ENCODE data around the gene ARHGAP24.
"Not testable (repeated sequence)": the region's sequence is repeated elsewhere in the genome, so short reads cannot be mapped to it uniquely, and the experiment has no call there.

The ARHGAP24 gene

GRCh38 chr4:85486425-85487086, 11.6 kb downstream of the ARHGAP24 start:
- DNase-seq, result no peak

- DNase-seq, result no peak
Observed at GRCh38 chr4:85488416-85488815, 13.5 kb downstream of the ARHGAP24 start.

GRCh38 chr4:85489273-85489981, 14.5 kb downstream of the ARHGAP24 start:
- no peak for DNase-seq

GRCh38 chr4:85491527-85491926, 16.6 kb downstream of the ARHGAP24 start:
- no peak for DNase-seq

- no peak for DNase-seq
Observed at GRCh38 chr4:85492336-85492735, 17.4 kb downstream of the ARHGAP24 start.

- no peak for DNase-seq
Observed at GRCh38 chr4:85495621-85496020, 20.7 kb downstream of the ARHGAP24 start.

GRCh38 chr4:85496126-85496849, 21.3 kb downstream of the ARHGAP24 start:
- no peak for DNase-seq

- no peak for DNase-seq
Observed at GRCh38 chr4:85496933-85497332, 22.0 kb downstream of the ARHGAP24 start.

GRCh38 chr4:85498068-85498733, 23.3 kb downstream of the ARHGAP24 start:
- no peak for DNase-seq

GRCh38 chr4:85499573-85499972, 24.6 kb downstream of the ARHGAP24 start:
- DNase-seq, result no peak

GRCh38 chr4:85500110-85500867, 25.3 kb downstream of the ARHGAP24 start:
- no peak for DNase-seq

- DNase-seq, result not testable (repeated sequence)
Observed at GRCh38 chr4:85501145-85501544, 26.2 kb downstream of the ARHGAP24 start.

GRCh38 chr4:85508654-85509053, 33.7 kb downstream of the ARHGAP24 start:
- DNase-seq, result no peak

GRCh38 chr4:85509882-85510631, 35.1 kb downstream of the ARHGAP24 start:
- no peak for DNase-seq

GRCh38 chr4:85510632-85510984, 35.7 kb downstream of the ARHGAP24 start:
- DNase-seq, result no peak

- DNase-seq, result no peak
Observed at GRCh38 chr4:85512446-85513205, 37.7 kb downstream of the ARHGAP24 start.

- DNase-seq, result no peak
Observed at GRCh38 chr4:85514117-85514516, 39.2 kb downstream of the ARHGAP24 start.

GRCh38 chr4:85514783-85515182, 39.8 kb downstream of the ARHGAP24 start:
- no peak for DNase-seq

GRCh38 chr4:85515701-85516100, 40.8 kb downstream of the ARHGAP24 start:
- DNase-seq, result no peak

GRCh38 chr4:85518526-85518925, 43.6 kb downstream of the ARHGAP24 start:
- DNase-seq, result not testable (repeated sequence)

Data from stimulated activated naive CD4-positive, alpha-beta T cell treated with Interleukin-2 at 50 U/mL for 16 hours (primary cell).